ENCODE results near the gene NR1H4. TPM values are rescaled to one million over a fixed set of nuclear protein-coding genes. Genes with fewer than 3 reads are reported as not detected.

Gene NR1H4
- total and polyA plus RNA-seq, 2 experiments from 2014 or later: not detected

DNA sequence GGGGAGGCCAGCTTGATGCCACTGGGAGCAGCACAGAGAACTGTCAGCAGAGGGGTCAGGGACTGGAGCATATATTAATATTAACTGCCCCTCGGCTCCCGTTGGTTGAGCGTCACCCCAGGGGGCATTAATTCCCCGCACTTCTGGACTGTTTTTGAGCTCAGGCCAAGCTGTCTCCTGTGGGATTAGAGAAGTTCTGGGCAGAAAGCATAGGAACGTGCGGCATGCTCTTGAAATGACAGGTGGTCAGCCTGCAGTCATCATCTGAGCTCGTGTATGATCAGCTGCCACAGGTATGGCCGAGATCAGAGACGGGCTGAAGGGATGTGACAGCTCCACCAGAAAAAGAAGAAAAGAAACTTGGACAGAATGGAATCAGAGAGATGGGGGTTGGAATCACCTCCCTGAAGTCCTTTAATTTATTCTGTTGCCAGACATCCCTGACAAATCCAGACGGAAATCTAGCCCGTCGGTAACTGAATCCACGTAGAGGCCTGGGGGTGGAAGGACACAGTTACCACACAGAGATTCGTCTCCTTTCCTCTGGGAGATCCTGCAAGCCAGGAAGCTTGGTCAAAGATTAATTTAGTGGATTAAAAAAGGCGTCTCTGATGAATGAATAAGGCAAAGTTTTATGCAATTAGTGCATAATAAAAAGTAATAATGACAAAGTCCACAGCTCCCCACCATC, 23.6 kb downstream of the NR1H4 start:
- H3K4me3 ChIP-seq: no peak overlapping the region

More for the DNA sequence above, 23.6 kb downstream of the NR1H4 start:
- H3K36me3 Mint-ChIP-seq (ENCODE audit: low read depth): no peaks in the 10 kb centered on the region
- no peaks in the 10 kb centered on the region for H3K79me2 ChIP-seq (replicated peaks; ENCODE audit: insufficient read depth)
- H3K9me3 Mint-ChIP-seq: no peaks in the 10 kb centered on the region
- no peaks in the 10 kb centered on the region; the same call in 1 of the 2 replicates for H3K9me2 ChIP-seq (ENCODE audit: insufficient read depth)
- no peak overlapping the region for H3K4me2 ChIP-seq
- H3K4me1 ChIP-seq (ENCODE audit: insufficient read depth): no peaks in the 10 kb centered on the region
- no peak overlapping the region for H3K27ac ChIP-seq (ENCODE audit: low read depth)
- peaks cover 7% of the 10 kb centered on the region for H3K4me1 Mint-ChIP-seq
- no peak overlapping the region for H2AFZ ChIP-seq
- TF ChIP-seq, protein P1, sequence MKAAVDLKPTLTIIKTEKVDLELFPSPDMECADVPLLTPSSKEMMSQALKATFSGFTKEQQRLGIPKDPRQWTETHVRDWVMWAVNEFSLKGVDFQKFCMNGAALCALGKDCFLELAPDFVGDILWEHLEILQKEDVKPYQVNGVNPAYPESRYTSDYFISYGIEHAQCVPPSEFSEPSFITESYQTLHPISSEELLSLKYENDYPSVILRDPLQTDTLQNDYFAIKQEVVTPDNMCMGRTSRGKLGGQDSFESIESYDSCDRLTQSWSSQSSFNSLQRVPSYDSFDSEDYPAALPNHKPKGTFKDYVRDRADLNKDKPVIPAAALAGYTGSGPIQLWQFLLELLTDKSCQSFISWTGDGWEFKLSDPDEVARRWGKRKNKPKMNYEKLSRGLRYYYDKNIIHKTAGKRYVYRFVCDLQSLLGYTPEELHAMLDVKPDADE (IDR thresholded peaks at IDR 0.05): no peak
- TF ChIP-seq EZH2phosphoT487 (IDR thresholded peaks at IDR 0.05; ENCODE audit: unreplicated experiment) (no peak), ZNF114 (CRISPR knock-in tag; IDR thresholded peaks at IDR 0.05) (no peak), CREB1 (CRISPR knock-in tag; IDR thresholded peaks at IDR 0.05; ENCODE audit: low read depth) (no peak), JUNB (IDR thresholded peaks at IDR 0.05; ENCODE audit: unreplicated experiment) (no peak), ZNF331 (CRISPR knock-in tag; IDR thresholded peaks at IDR 0.05; ENCODE audit: low read depth) (no peak), POLR2AphosphoS5 (IDR thresholded peaks at IDR 0.05; ENCODE audit: low read depth) (no peak), STAT1 (IDR thresholded peaks at IDR 0.05; ENCODE audit: unreplicated experiment) (no peak), EZH2 (IDR thresholded peaks at IDR 0.05; ENCODE audit: low read depth, unreplicated experiment) (no peak), NANOG (IDR thresholded peaks at IDR 0.05; ENCODE audit: borderline replicate concordance) (no peak)
- TF ChIP-seq, protein P2, sequence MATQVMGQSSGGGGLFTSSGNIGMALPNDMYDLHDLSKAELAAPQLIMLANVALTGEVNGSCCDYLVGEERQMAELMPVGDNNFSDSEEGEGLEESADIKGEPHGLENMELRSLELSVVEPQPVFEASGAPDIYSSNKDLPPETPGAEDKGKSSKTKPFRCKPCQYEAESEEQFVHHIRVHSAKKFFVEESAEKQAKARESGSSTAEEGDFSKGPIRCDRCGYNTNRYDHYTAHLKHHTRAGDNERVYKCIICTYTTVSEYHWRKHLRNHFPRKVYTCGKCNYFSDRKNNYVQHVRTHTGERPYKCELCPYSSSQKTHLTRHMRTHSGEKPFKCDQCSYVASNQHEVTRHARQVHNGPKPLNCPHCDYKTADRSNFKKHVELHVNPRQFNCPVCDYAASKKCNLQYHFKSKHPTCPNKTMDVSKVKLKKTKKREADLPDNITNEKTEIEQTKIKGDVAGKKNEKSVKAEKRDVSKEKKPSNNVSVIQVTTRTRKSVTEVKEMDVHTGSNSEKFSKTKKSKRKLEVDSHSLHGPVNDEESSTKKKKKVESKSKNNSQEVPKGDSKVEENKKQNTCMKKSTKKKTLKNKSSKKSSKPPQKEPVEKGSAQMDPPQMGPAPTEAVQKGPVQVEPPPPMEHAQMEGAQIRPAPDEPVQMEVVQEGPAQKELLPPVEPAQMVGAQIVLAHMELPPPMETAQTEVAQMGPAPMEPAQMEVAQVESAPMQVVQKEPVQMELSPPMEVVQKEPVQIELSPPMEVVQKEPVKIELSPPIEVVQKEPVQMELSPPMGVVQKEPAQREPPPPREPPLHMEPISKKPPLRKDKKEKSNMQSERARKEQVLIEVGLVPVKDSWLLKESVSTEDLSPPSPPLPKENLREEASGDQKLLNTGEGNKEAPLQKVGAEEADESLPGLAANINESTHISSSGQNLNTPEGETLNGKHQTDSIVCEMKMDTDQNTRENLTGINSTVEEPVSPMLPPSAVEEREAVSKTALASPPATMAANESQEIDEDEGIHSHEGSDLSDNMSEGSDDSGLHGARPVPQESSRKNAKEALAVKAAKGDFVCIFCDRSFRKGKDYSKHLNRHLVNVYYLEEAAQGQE (IDR thresholded peaks at IDR 0.05; ENCODE audit: unreplicated experiment): no peak
- TF ChIP-seq, protein P3, sequence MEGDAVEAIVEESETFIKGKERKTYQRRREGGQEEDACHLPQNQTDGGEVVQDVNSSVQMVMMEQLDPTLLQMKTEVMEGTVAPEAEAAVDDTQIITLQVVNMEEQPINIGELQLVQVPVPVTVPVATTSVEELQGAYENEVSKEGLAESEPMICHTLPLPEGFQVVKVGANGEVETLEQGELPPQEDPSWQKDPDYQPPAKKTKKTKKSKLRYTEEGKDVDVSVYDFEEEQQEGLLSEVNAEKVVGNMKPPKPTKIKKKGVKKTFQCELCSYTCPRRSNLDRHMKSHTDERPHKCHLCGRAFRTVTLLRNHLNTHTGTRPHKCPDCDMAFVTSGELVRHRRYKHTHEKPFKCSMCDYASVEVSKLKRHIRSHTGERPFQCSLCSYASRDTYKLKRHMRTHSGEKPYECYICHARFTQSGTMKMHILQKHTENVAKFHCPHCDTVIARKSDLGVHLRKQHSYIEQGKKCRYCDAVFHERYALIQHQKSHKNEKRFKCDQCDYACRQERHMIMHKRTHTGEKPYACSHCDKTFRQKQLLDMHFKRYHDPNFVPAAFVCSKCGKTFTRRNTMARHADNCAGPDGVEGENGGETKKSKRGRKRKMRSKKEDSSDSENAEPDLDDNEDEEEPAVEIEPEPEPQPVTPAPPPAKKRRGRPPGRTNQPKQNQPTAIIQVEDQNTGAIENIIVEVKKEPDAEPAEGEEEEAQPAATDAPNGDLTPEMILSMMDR (conservative IDR thresholded peaks at IDR 0.05; ENCODE audit: low read depth in 2 of 2): no peak
- TF ChIP-seq, protein P4, sequence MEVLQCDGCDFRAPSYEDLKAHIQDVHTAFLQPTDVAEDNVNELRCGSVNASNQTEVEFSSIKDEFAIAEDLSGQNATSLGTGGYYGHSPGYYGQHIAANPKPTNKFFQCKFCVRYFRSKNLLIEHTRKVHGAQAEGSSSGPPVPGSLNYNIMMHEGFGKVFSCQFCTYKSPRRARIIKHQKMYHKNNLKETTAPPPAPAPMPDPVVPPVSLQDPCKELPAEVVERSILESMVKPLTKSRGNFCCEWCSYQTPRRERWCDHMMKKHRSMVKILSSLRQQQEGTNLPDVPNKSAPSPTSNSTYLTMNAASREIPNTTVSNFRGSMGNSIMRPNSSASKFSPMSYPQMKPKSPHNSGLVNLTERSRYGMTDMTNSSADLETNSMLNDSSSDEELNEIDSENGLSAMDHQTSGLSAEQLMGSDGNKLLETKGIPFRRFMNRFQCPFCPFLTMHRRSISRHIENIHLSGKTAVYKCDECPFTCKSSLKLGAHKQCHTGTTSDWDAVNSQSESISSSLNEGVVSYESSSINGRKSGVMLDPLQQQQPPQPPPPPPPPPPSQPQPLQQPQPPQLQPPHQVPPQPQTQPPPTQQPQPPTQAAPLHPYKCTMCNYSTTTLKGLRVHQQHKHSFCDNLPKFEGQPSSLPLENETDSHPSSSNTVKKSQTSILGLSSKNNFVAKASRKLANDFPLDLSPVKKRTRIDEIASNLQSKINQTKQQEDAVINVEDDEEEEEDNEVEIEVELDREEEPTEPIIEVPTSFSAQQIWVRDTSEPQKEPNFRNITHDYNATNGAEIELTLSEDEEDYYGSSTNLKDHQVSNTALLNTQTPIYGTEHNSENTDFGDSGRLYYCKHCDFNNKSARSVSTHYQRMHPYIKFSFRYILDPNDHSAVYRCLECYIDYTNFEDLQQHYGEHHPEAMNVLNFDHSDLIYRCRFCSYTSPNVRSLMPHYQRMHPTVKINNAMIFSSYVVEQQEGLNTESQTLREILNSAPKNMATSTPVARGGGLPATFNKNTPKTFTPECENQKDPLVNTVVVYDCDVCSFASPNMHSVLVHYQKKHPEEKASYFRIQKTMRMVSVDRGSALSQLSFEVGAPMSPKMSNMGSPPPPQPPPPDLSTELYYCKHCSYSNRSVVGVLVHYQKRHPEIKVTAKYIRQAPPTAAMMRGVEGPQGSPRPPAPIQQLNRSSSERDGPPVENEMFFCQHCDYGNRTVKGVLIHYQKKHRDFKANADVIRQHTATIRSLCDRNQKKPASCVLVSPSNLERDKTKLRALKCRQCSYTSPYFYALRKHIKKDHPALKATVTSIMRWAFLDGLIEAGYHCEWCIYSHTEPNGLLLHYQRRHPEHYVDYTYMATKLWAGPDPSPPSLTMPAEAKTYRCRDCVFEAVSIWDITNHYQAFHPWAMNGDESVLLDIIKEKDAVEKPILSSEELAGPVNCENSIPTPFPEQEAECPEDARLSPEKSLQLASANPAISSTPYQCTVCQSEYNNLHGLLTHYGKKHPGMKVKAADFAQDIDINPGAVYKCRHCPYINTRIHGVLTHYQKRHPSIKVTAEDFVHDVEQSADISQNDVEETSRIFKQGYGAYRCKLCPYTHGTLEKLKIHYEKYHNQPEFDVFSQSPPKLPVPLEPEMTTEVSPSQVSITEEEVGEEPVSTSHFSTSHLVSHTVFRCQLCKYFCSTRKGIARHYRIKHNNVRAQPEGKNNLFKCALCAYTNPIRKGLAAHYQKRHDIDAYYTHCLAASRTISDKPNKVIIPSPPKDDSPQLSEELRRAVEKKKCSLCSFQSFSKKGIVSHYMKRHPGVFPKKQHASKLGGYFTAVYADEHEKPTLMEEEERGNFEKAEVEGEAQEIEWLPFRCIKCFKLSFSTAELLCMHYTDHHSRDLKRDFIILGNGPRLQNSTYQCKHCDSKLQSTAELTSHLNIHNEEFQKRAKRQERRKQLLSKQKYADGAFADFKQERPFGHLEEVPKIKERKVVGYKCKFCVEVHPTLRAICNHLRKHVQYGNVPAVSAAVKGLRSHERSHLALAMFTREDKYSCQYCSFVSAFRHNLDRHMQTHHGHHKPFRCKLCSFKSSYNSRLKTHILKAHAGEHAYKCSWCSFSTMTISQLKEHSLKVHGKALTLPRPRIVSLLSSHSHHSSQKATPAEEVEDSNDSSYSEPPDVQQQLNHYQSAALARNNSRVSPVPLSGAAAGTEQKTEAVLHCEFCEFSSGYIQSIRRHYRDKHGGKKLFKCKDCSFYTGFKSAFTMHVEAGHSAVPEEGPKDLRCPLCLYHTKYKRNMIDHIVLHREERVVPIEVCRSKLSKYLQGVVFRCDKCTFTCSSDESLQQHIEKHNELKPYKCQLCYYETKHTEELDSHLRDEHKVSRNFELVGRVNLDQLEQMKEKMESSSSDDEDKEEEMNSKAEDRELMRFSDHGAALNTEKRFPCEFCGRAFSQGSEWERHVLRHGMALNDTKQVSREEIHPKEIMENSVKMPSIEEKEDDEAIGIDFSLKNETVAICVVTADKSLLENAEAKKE (CRISPR knock-in tag; IDR thresholded peaks at IDR 0.05): no peak
- H3F3A ChIP-seq (replicated peaks; ENCODE audit: low read depth): no peaks in the 10 kb centered on the region
- H3K27me3 Mint-ChIP-seq (ENCODE audit: insufficient read depth, low read depth, poor library complexity): no peaks in the 10 kb centered on the region
- H3K36me3 ChIP-seq (ENCODE audit: insufficient read depth): no peaks in the 10 kb centered on the region
- DNase-seq (ENCODE audit: low spot score) (no peak), ATAC-seq (no peak)
- no peaks in the 10 kb centered on the region for H3K27me3 ChIP-seq (ENCODE audit: insufficient read depth)
- H3K27ac Mint-ChIP-seq: peak overlapping the region; percentile 64; the same call in 1 of the 2 replicates
- H3K4me3 Mint-ChIP-seq: no peak overlapping the region
- no peaks in the 10 kb centered on the region for H4K20me1 ChIP-seq (replicated peaks; ENCODE audit: insufficient read depth)
